WERI-Rb-1 (cell line): ENCODE data around the gene PSMG1.
A peak's percentile ranks its signal among the peaks of the same experiment; 100 is the strongest.
"Not testable (repeated sequence)": the region's sequence is repeated elsewhere in the genome, so short reads cannot be mapped to it uniquely, and the experiment has no call there.

Experiments
- DNase-seq: peaks from one replicate; pipeline ENCODE4 v3.0.0-alpha.2; 2020
- H3K27ac ChIP-seq: fragments of 250-450 bp; sonication (Bioruptor Pico); 2 replicates; pipeline ENCODE4 v1.5.1; 2020; ENCODE audit warnings: mild to moderate bottlenecking, moderate library complexity
- H3K27me3 ChIP-seq: fragments of 250-450 bp; sonication (Bioruptor Pico); 2 replicates; pipeline ENCODE4 v1.5.1; 2021; ENCODE audit warnings: mild to moderate bottlenecking, low read depth, moderate library complexity; ENCODE audit not compliant: insufficient read depth, severe bottlenecking
- H3K36me3 ChIP-seq: fragments of 250-450 bp; sonication (Bioruptor Pico); 2 replicates; pipeline ENCODE4 v1.5.1; 2020; ENCODE audit warnings: mild to moderate bottlenecking, moderate library complexity
- H3K4me3 ChIP-seq: 2 replicates; pipeline ENCODE4 v1.5.1; 2011; ENCODE audit warnings: low read depth, mild to moderate bottlenecking, control low read depth, low read length
- H3K9me3 ChIP-seq: fragments of 250-450 bp; sonication (Bioruptor Pico); 2 replicates; pipeline ENCODE4 v1.5.1; 2021; ENCODE audit warnings: mild to moderate bottlenecking, moderate library complexity; ENCODE audit not compliant: severe bottlenecking
- TF ChIP-seq, protein P1 (sequence below): IDR thresholded peaks from 2 replicates; pipeline ENCODE4 v1.5.1; 2011; ENCODE audit warnings: low read depth, mild to moderate bottlenecking, control low read depth, inconsistent platforms, low read length

The PSMG1 gene

DNA sequence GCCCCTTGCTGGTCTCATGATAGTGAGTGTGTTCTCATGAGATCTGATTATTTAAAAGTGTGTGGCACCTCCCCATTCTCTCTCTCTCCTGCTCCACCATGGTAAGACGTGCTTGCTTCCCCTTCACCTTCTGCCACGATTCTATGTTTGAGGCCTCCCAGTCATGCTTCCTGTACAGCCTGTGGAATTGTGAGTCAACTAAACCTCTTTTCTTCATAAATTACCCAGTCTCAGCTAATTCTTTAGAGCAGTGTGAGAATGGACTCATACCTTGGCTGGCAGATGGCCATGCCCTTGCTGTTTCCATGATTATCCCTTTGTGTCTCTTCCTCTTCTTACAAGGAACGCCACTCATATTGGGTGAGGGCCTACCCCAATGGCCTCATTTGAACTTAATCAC lies 40.3 kb downstream of the PSMG1 start:
- peak; percentile 62 for DNase-seq
- Histone ChIP-seq H3K27ac (peak overlapping the region; percentile 38), H3K9me3 (no peaks in the 10 kb centered on the region), H3K4me3 (no peak overlapping the region), H3K27me3 (no peaks in the 10 kb centered on the region), H3K36me3 (no peaks in the 10 kb centered on the region)
- TF ChIP-seq, protein P1, sequence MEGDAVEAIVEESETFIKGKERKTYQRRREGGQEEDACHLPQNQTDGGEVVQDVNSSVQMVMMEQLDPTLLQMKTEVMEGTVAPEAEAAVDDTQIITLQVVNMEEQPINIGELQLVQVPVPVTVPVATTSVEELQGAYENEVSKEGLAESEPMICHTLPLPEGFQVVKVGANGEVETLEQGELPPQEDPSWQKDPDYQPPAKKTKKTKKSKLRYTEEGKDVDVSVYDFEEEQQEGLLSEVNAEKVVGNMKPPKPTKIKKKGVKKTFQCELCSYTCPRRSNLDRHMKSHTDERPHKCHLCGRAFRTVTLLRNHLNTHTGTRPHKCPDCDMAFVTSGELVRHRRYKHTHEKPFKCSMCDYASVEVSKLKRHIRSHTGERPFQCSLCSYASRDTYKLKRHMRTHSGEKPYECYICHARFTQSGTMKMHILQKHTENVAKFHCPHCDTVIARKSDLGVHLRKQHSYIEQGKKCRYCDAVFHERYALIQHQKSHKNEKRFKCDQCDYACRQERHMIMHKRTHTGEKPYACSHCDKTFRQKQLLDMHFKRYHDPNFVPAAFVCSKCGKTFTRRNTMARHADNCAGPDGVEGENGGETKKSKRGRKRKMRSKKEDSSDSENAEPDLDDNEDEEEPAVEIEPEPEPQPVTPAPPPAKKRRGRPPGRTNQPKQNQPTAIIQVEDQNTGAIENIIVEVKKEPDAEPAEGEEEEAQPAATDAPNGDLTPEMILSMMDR: no peak

DNA sequence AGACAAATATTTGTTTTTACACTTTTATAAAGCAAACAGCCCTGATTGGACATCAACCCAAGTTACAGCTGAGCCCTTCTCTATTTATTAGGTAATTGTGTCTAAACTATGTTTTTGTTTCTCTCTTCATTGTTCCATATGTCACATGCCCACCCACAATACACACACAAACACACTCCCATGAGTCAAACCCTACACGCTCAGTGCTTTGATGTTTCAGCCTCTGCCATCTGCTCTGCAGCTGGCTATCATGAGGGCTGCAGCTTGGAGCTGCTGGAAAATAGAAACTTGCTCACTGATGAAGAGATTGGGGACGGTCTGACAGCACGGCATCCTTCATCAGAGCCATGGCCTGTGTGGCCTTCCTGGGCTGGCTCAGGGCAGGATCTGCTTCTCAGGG lies 41.7 kb downstream of the PSMG1 start:
- Histone ChIP-seq H3K9me3 (no peaks in the 10 kb centered on the region), H3K27me3 (no peaks in the 10 kb centered on the region), H3K4me3 (no peak overlapping the region), H3K36me3 (no peaks in the 10 kb centered on the region), H3K27ac (no peak overlapping the region)
- TF ChIP-seq, protein P1: no peak
- DNase-seq: no peak

DNA sequence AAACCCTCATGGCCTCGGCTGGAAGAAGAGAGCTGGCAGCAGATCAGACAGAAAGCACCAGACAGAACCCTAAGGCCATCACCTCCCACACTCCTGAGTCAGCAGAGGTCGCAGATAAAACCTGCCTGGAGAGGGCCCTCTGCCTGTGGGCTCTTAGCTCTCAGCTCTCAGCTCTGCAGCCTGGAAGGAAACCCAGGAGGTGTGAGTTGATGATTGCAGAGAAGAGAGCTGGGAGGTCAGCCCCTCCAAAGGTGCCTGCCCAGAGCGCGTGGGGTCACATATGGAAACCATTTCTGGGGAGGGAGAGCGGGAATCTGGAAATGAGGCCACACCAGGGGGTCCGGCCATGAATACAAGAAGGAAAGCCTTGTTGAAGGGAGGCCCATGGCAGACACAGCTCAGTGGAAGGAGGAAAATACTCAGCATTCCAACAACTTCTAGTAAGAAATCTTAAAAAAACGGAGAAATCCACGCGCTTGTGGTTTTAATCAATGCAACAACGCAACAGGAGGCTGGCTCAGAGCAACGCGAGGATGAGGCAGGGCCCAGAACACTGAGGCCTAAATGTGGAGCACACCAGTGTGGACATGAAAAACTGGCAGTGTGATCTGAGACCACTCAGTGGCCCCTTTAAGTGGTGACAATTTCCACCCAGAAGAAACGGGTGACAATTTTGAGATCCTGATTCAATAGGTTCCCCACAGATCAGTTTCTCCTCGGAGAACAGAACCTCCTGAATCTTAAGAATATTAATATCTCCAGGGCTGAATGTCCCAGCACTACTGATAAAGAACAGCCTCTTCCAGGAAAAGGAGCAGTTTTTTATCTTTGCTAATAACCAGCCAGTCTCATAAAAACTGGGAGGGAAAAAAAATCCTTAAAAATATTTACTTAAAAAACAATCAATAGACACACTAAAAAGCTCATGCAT lies 45.7 kb downstream of the PSMG1 start:
- no peak overlapping the region for H3K27ac ChIP-seq

DNA sequence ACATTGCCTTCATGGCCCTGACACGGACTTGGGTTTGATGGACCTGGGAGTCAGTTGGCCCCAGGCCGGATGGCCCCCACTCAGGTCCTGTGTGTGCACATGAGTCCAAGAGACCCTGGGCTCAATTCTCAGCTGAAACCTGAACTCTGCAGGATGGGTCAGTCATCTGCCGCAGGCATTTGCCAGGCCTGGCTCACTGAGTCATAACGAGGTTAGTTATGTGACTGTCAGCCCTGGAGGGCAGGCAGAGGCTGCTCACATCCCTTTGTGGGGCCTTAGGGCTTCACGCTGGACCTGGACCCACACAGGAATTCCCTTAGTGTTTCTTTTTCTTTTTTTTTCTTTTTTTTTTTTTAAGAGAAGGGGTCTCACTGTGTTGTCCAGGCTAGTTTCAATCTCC lies 46.5 kb downstream of the PSMG1 start:
- no peak overlapping the region for H3K27ac ChIP-seq
- no peaks in the 10 kb centered on the region for H3K9me3 ChIP-seq
- H3K4me3 ChIP-seq: no peak overlapping the region
- TF ChIP-seq, protein P1: no peak
- no peak for DNase-seq
- H3K27me3 ChIP-seq: no peaks in the 10 kb centered on the region
- H3K36me3 ChIP-seq: no peaks in the 10 kb centered on the region

More for the DNA sequence above, 45.7 kb downstream of the PSMG1 start:
- no peak for DNase-seq
- no peak overlapping the region for H3K4me3 ChIP-seq
- no peaks in the 10 kb centered on the region for H3K27me3 ChIP-seq
- no peaks in the 10 kb centered on the region for H3K9me3 ChIP-seq
- no peaks in the 10 kb centered on the region for H3K36me3 ChIP-seq
- TF ChIP-seq, protein P1: 0 out of 2 replicates have a peak, but pooled peaks have one; percentile 25

DNA sequence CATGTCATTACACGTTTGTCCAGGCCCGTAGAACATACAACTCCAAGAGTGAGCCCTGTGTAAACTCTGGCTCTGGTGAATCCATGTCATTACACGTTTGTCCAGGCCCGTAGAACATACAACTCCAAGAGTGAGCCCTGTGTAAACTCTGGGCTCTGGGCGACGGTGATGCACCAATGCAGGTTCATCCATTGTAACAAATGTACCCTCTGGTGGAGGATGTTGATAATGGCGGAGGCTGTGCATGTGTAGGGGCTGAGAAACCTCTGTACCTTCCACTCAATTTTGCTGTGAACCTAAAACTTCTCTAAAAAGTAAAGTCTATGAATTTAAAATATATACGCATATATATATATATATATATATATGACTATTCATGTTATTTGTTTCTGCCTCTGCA lies 47.1 kb downstream of the PSMG1 start:
- TF ChIP-seq, protein P1: 0 out of 2 replicates have a peak, but pooled peaks have one; percentile 43
- not testable (repeated sequence) for H3K27ac ChIP-seq, H3K9me3 ChIP-seq, H3K4me3 ChIP-seq, H3K27me3 ChIP-seq, H3K36me3 ChIP-seq
- peak; percentile 58 for DNase-seq
